OCI-LY1 (cell line): ENCODE measurements around the gene HACD2.

Experiments used
- H2AFZ ChIP-seq: fragments of 200-600 bp; sonication (generic), shearing (Covaris generic); 2 replicates; pipeline ENCODE4 v1.6.0; 2014; ENCODE audit warnings: antibody characterized with exemption, mild to moderate bottlenecking, low read length
- H3F3A ChIP-seq: fragments of 200-600 bp; sonication (generic), shearing (Covaris generic); 2 replicates; pipeline ENCODE4 v1.6.0; 2014; ENCODE audit warnings: mild to moderate bottlenecking, antibody characterized with exemption, low read length, moderate library complexity; ENCODE audit not compliant: insufficient read depth
- H3K27ac ChIP-seq: fragments of 200-600 bp; sonication (generic); 2 replicates; pipeline ENCODE4 v1.5.1; 2014; ENCODE audit warnings: low read length, mixed run types, mild to moderate bottlenecking, low read depth; ENCODE audit not compliant: poor library complexity, severe bottlenecking
- H3K27me3 ChIP-seq: fragments of 200-600 bp; sonication (generic); 2 replicates; pipeline ENCODE4 v1.6.0; 2014; ENCODE audit warnings: antibody characterized with exemption, mild to moderate bottlenecking, low read length, moderate library complexity; ENCODE audit not compliant: insufficient read depth
- H3K36me3 ChIP-seq: fragments of 200-600 bp; sonication (generic); 2 replicates; pipeline ENCODE4 v1.6.1; 2014; ENCODE audit warnings: mild to moderate bottlenecking, antibody characterized with exemption, low read length, moderate library complexity, mixed read lengths; ENCODE audit not compliant: insufficient read depth
- H3K4me1 ChIP-seq: fragments of 200-600 bp; sonication (generic); 2 replicates; pipeline ENCODE4 v1.5.1; 2014; ENCODE audit warnings: mild to moderate bottlenecking, low read length, moderate library complexity; ENCODE audit not compliant: insufficient read depth, severe bottlenecking
- H3K4me2 ChIP-seq: fragments of 200-600 bp; sonication (generic), shearing (Covaris generic); 2 replicates; pipeline ENCODE4 v1.6.1; 2014; ENCODE audit warnings: low read length
- H3K4me3 ChIP-seq: fragments of 200-600 bp; sonication (generic); 2 replicates; pipeline ENCODE4 v1.5.1; 2014; ENCODE audit warnings: low read length, low read depth, mild to moderate bottlenecking, mixed read lengths; ENCODE audit not compliant: poor library complexity, severe bottlenecking
- H3K79me2 ChIP-seq: fragments of 200-600 bp; shearing (Covaris generic); 2 replicates; pipeline ENCODE4 v1.6.1; 2016; ENCODE audit warnings: mixed run types, low read length, mixed read lengths; ENCODE audit not compliant: insufficient read depth
- H3K9ac ChIP-seq: fragments of 200-600 bp; sonication (generic), shearing (Covaris generic); 2 replicates; pipeline ENCODE4 v1.6.1; 2014; ENCODE audit warnings: mild to moderate bottlenecking, low read length, mixed read lengths
- H3K9me2 ChIP-seq: fragments of 200-600 bp; sonication (generic), shearing (Covaris generic); 2 replicates; pipeline ENCODE4 v1.6.1; 2014; ENCODE audit warnings: low read depth, mild to moderate bottlenecking, low read length, mixed read lengths
- H3K9me3 ChIP-seq: fragments of 200-600 bp; shearing (Covaris generic); 2 replicates; pipeline ENCODE4 v1.6.1; 2014; ENCODE audit warnings: low read length, mixed read lengths
- H4K20me1 ChIP-seq: fragments of 200-600 bp; sonication (generic), shearing (Covaris generic); 2 replicates; pipeline ENCODE4 v1.6.0; 2016; ENCODE audit warnings: mild to moderate bottlenecking, low read length; ENCODE audit not compliant: insufficient read depth
- EZH2 ChIP-seq: fragments of 200-600 bp; sonication (generic), shearing (Covaris generic); IDR thresholded peaks from 2 replicates; pipeline ENCODE4 v1.8.0; 2017; ENCODE audit warnings: borderline replicate concordance, mixed run types, mild to moderate bottlenecking, antibody characterized with exemption, low read length, moderate library complexity, mixed read lengths
- TF ChIP-seq, protein P1 (sequence below): fragments of 200-600 bp; sonication (generic), shearing (Covaris generic); IDR thresholded peaks from 2 replicates; pipeline ENCODE4 v1.5.1; 2017; ENCODE audit warnings: mild to moderate bottlenecking, antibody characterized with exemption, low read length, moderate library complexity, mixed read lengths

Gene HACD2

DNA sequence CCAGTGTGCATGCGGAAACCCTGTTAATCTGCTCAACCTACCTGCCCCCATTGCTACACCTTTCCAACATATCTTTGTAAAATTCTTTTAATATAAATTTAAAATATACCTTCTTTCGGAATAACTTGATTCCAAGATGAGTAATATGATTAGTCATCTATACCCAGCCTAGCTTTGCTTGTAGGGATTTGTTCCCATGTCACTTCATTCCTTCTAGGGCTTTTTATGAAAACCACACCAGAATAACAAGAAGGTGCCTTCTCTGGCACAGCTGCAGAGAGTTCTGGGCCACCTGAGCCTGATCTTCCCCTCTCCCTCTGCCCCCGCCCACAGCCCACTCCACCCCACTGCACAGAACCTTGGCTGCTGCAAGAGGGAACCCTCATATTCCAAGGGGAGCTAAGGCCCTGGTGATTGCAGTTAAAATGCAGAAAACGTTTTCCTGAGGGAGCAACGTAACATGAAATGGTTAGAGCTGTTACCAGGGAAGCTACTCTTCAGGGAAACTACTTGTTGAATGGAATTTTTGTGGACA, 38.6 kb upstream of the HACD2 start:
- Histone ChIP-seq H3F3A (no peaks in the 10 kb centered on the region), H3K27ac (no peak overlapping the region), H2AFZ (no peak overlapping the region), H3K9me2 (no peaks in the 10 kb centered on the region), H3K79me2 (no peaks in the 10 kb centered on the region), H3K9me3 (no peaks in the 10 kb centered on the region), H3K4me3 (no peak overlapping the region), H3K27me3 (no peaks in the 10 kb centered on the region; the same call in 1 of the 2 replicates), H3K4me1 (no peaks in the 10 kb centered on the region), H3K4me2 (no peak overlapping the region), H3K9ac (no peak overlapping the region), H4K20me1 (no peaks in the 10 kb centered on the region), H3K36me3 (no peaks in the 10 kb centered on the region; the same call in 1 of the 2 replicates)
- TF ChIP-seq EZH2: no peak
- TF ChIP-seq, protein P1, sequence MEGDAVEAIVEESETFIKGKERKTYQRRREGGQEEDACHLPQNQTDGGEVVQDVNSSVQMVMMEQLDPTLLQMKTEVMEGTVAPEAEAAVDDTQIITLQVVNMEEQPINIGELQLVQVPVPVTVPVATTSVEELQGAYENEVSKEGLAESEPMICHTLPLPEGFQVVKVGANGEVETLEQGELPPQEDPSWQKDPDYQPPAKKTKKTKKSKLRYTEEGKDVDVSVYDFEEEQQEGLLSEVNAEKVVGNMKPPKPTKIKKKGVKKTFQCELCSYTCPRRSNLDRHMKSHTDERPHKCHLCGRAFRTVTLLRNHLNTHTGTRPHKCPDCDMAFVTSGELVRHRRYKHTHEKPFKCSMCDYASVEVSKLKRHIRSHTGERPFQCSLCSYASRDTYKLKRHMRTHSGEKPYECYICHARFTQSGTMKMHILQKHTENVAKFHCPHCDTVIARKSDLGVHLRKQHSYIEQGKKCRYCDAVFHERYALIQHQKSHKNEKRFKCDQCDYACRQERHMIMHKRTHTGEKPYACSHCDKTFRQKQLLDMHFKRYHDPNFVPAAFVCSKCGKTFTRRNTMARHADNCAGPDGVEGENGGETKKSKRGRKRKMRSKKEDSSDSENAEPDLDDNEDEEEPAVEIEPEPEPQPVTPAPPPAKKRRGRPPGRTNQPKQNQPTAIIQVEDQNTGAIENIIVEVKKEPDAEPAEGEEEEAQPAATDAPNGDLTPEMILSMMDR: no peak

DNA sequence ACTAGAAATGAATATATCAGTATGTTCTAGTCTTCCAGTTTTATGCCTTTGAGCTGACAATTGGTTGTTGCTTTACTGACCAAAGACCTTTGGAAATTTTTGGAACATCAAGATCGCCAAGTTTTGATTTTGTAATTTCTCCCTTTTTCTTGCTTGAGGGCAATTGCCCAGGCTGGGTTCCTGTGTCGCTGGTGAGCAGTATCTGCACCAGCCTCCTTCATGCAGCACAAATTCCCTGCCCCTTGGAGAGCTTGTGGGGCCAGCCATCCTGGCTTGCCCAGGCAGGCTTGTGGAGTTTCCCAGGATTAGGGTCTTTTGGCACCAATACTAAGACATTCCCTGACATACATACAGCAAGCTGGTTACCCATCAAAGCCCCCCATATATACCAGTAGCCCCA, 37.9 kb upstream of the HACD2 start:
- no peaks in the 10 kb centered on the region for H3K9me2 ChIP-seq
- no peaks in the 10 kb centered on the region for H3F3A ChIP-seq
- no peaks in the 10 kb centered on the region; the same call in 1 of the 2 replicates for H3K27me3 ChIP-seq
- H3K9ac ChIP-seq: no peak overlapping the region
- no peaks in the 10 kb centered on the region for H4K20me1 ChIP-seq
- H2AFZ ChIP-seq: no peak overlapping the region
- H3K79me2 ChIP-seq: no peaks in the 10 kb centered on the region
- no peak overlapping the region for H3K4me3 ChIP-seq
- H3K9me3 ChIP-seq: no peaks in the 10 kb centered on the region
- peaks cover 4% of the 10 kb centered on the region for H3K4me1 ChIP-seq
- H3K4me2 ChIP-seq: no peak overlapping the region
- TF ChIP-seq, protein P1: no peak
- TF ChIP-seq EZH2: no peak
- H3K36me3 ChIP-seq: no peaks in the 10 kb centered on the region
- H3K27ac ChIP-seq: no peak overlapping the region

- Histone ChIP-seq H3K9me2 (no peaks in the 10 kb centered on the region), H3K9me3 (no peaks in the 10 kb centered on the region), H4K20me1 (no peaks in the 10 kb centered on the region), H3F3A (no peaks in the 10 kb centered on the region), H3K27ac (no peak overlapping the region), H3K27me3 (no peaks in the 10 kb centered on the region; the same call in 1 of the 2 replicates), H3K79me2 (no peaks in the 10 kb centered on the region), H3K4me1 (peaks cover 4% of the 10 kb centered on the region), H3K4me3 (no peak overlapping the region), H3K4me2 (no peak overlapping the region), H2AFZ (no peak overlapping the region), H3K36me3 (no peaks in the 10 kb centered on the region), H3K9ac (no peak overlapping the region)
- TF ChIP-seq, protein P1: no peak
- TF ChIP-seq EZH2: no peak
Observed at GRCh38 chr3:123621850-123622189, 37.0 kb upstream of the HACD2 start.
